Activated B cell treated with CpG ODN at 0.5 μM for 24 hours (primary cell): Measurements from ENCODE around the gene RAB40B. TPM values are rescaled to one million over a fixed set of nuclear protein-coding genes. Genes with fewer than 3 reads are reported as not detected.

Experiments
- ATAC-seq: fragments of 200-7000 bp; cut with Tn5 transposase; one replicate; pipeline ENCODE4 v1.10.0; 2021; ENCODE audit warnings: low read depth, mild to moderate bottlenecking, moderate library complexity
- CTCF ChIA-PET: fragments of 350-600 bp; sonication (Branson Sonifier 250); formaldehyde crosslinking; loops from one replicate; lab custom pipeline; 2021; ENCODE audit warnings: antibody characterized with exemption; lab: Charles Lee
- POLR2A ChIA-PET: fragments of 350-600 bp; sonication (Branson Sonifier 250); formaldehyde crosslinking; loops from one replicate; lab custom pipeline; 2021; ENCODE audit warnings: antibody characterized with exemption; lab: Charles Lee
- DNase-seq: peaks from one replicate; pipeline ENCODE4 v3.0.0; 2022
- H3K27ac Mint-ChIP-seq: one replicate; pipeline ENCODE4 v1.8.0; 2020; ENCODE audit warnings: mixed read lengths
- H3K27me3 Mint-ChIP-seq: one replicate; pipeline ENCODE4 v1.8.0; 2021; ENCODE audit warnings: mixed read lengths
- H3K36me3 Mint-ChIP-seq: one replicate; pipeline ENCODE4 v1.8.0; 2021; ENCODE audit warnings: low read depth, mixed read lengths
- H3K4me1 Mint-ChIP-seq: one replicate; pipeline ENCODE4 v1.8.0; 2021; ENCODE audit warnings: mixed read lengths
- H3K4me3 Mint-ChIP-seq: one replicate; pipeline ENCODE4 v1.8.0; 2020; ENCODE audit warnings: mild to moderate bottlenecking, mixed read lengths
- H3K9me3 Mint-ChIP-seq: one replicate; pipeline ENCODE4 v1.8.0; 2020; ENCODE audit warnings: mixed read lengths
- CTCF ChIP-seq: fragments of 200-600 bp; IDR thresholded peaks from one replicate; pipeline ENCODE4 v1.8.0; 2022; ENCODE audit warnings: antibody characterized with exemption, mild to moderate bottlenecking
- intact Hi-C: fragments of 100-400 bp; cut with micrococcal nuclease; formaldehyde crosslinking; loops from one replicate; pipeline ENCODE4 v1.15.1; 2024
- total RNA-seq: library from RNA; stranded (reverse); gene quantifications from 2 replicates; pipeline ENCODE4 v1.2.3, GENCODE V29; 2022

The RAB40B gene
- total RNA-seq, 1 donor from 2014 or later = 2.6 TPM

- peaks cover 4% of the 10 kb centered on the region for H3K27me3 Mint-ChIP-seq
- DNase-seq (no peak), ATAC-seq (no peak)
- intact Hi-C loops = loop anchor here (1.0 to 5.0 kb wide), 4 partner anchors 17 to 282 kb away; partner anchors contain the start of genes FN3KRP, HEXD, OGFOD3 and WDR45B
- peaks cover 8% of the 10 kb centered on the region for H3K9me3 Mint-ChIP-seq
- peak overlapping the region; percentile 82 for H3K4me3 Mint-ChIP-seq
- peaks cover 4% of the 10 kb centered on the region for H3K36me3 Mint-ChIP-seq
- ChIA-PET POLR2A (no interaction called here), CTCF (no interaction called here)
- H3K4me1 Mint-ChIP-seq = peaks cover 16% of the 10 kb centered on the region
- no peak overlapping the region for H3K27ac Mint-ChIP-seq
- TF ChIP-seq CTCF = no peak
Observed at GRCh38 chr17:82698974-82699442, 510 bp upstream of the RAB40B start.

GRCh38 chr17:82697808-82698064 is 762 bp downstream of the RAB40B start:
- ChIA-PET POLR2A (no interaction called here), CTCF (no interaction called here)
- TF ChIP-seq CTCF = no peak
- ATAC-seq (no peak), DNase-seq (no peak)
- Mint-ChIP-seq H3K36me3 (peaks cover 5% of the 10 kb centered on the region), H3K4me1 (peaks cover 16% of the 10 kb centered on the region), H3K9me3 (peaks cover 10% of the 10 kb centered on the region), H3K27me3 (peaks cover 4% of the 10 kb centered on the region), H3K27ac (no peak overlapping the region), H3K4me3 (peak overlapping the region; percentile 61)
- intact Hi-C loops = loop anchor here (1.0 to 5.0 kb wide), 4 partner anchors 19 to 280 kb away; partner anchors contain the start of genes FN3KRP, HEXD, OGFOD3 and WDR45B

- CTCF ChIA-PET = no interaction called here
Observed at GRCh38 chr17:82696916-82697807, 1.3 kb downstream of the RAB40B start.

GRCh38 chr17:82696259-82696658 is 2.2 kb downstream of the RAB40B start:
- Mint-ChIP-seq H3K27me3 (peaks cover 4% of the 10 kb centered on the region), H3K27ac (no peak overlapping the region), H3K9me3 (peaks cover 10% of the 10 kb centered on the region), H3K4me1 (peaks cover 16% of the 10 kb centered on the region), H3K36me3 (peaks cover 5% of the 10 kb centered on the region), H3K4me3 (peak overlapping the region; percentile 44)
- TF ChIP-seq CTCF = no peak
- POLR2A ChIA-PET = no interaction called here
- DNase-seq = no peak
- intact Hi-C loops = loop anchor here (5.0 kb wide), 1 partner anchor 279 kb away; the partner anchor contains the start of genes HEXD and OGFOD3
- no peak for ATAC-seq
- CTCF ChIA-PET = no interaction called here

More at GRCh38 chr17:82696916-82697807, 1.3 kb downstream of the RAB40B start:
- H3K4me1 Mint-ChIP-seq = peaks cover 16% of the 10 kb centered on the region
- peak overlapping the region; percentile 61 for H3K4me3 Mint-ChIP-seq
- ATAC-seq (no peak), DNase-seq (no peak)
- H3K27me3 Mint-ChIP-seq = peaks cover 4% of the 10 kb centered on the region
- H3K9me3 Mint-ChIP-seq = peaks cover 10% of the 10 kb centered on the region
- H3K27ac Mint-ChIP-seq = no peak overlapping the region
- POLR2A ChIA-PET = no interaction called here
- intact Hi-C loops = loop anchor here (5.0 kb wide), 1 partner anchor 280 kb away; the partner anchor contains the start of genes HEXD and OGFOD3
- H3K36me3 Mint-ChIP-seq = peaks cover 5% of the 10 kb centered on the region
- TF ChIP-seq CTCF = no peak

GRCh38 chr17:82694647-82695046 is 3.9 kb downstream of the RAB40B start:
- Mint-ChIP-seq H3K27me3 (peaks cover 4% of the 10 kb centered on the region), H3K36me3 (peaks cover 5% of the 10 kb centered on the region), H3K27ac (no peak overlapping the region), H3K4me3 (no peak overlapping the region), H3K9me3 (peaks cover 10% of the 10 kb centered on the region), H3K4me1 (peaks cover 15% of the 10 kb centered on the region)
- DNase-seq (no peak), ATAC-seq (no peak)
- ChIA-PET POLR2A (interaction anchor here (0.6 to 0.7 kb wide), 2 partner anchors 103 to 159 kb away, joined by 3 to 4 read pairs; no protein-coding TSS in a partner anchor), CTCF (no interaction called here)
- intact Hi-C loops = loop anchor here (5.0 kb wide), 1 partner anchor 277 kb away; the partner anchor contains the start of genes HEXD and OGFOD3
- TF ChIP-seq CTCF = no peak
